ENCODE data around the gene GPC2. TPM values are rescaled to one million over a fixed set of nuclear protein-coding genes. Genes with fewer than 3 reads are reported as not detected.

GPC2 gene
- total RNA-seq, 1 experiment from 2014 or later, result 23.3 TPM

GRCh38 chr7:100171087-100171681 is 6.0 kb downstream of the GPC2 start:
- CTCF ChIA-PET, result no interaction called here
- Histone ChIP-seq H3K4me3 (ENCODE audit: low read depth, low read length, poor library complexity, severe bottlenecking) (peak overlapping the region; percentile 41), H3K4me1 (ENCODE audit: insufficient read depth, low read length, poor library complexity, severe bottlenecking) (peaks cover 26% of the 10 kb centered on the region), H3K27ac (ENCODE audit: low read depth, low read length, poor library complexity, severe bottlenecking) (no peak overlapping the region), H3K9me3 (ENCODE audit: low read depth, low read length, poor library complexity, severe bottlenecking) (no peaks in the 10 kb centered on the region), H3K36me3 (ENCODE audit: insufficient read depth, low read length, poor library complexity, severe bottlenecking) (no peaks in the 10 kb centered on the region), H3K27me3 (replicated peaks; ENCODE audit: insufficient read depth, low read depth, low read length, poor library complexity) (no peaks in the 10 kb centered on the region)
- intact Hi-C loops (cut with micrococcal nuclease; ENCODE audit: unreplicated experiment), result no loop called here
- no TSS peak for BruUV-seq (replicated peaks)
- no peak for DNase-seq (ENCODE audit: low spot score)
- POLR2A ChIA-PET (ENCODE audit: low non-redundant PET), result no interaction called here
- TF ChIP-seq CTCF (conservative IDR thresholded peaks at IDR 0.05; ENCODE audit: low read depth, low read length) (no peak), EZH2 (IDR thresholded peaks at IDR 0.05; ENCODE audit: borderline replicate concordance, low read depth, low read length, poor library complexity, severe bottlenecking) (no peak)

- no peak overlapping the region for H3K4me3 ChIP-seq (ENCODE audit: low read depth, low read length, poor library complexity, severe bottlenecking)
Observed at GRCh38 chr7:100170101-100170897, 6.9 kb downstream of the GPC2 start.

More at GRCh38 chr7:100170101-100170897, 6.9 kb downstream of the GPC2 start:
- no peak for DNase-seq (ENCODE audit: low spot score)
- intact Hi-C loops (cut with micrococcal nuclease; ENCODE audit: unreplicated experiment), result no loop called here
- Histone ChIP-seq H3K36me3 (ENCODE audit: insufficient read depth, low read length, poor library complexity, severe bottlenecking) (no peaks in the 10 kb centered on the region), H3K9me3 (ENCODE audit: low read depth, low read length, poor library complexity, severe bottlenecking) (no peaks in the 10 kb centered on the region), H3K27ac (ENCODE audit: low read depth, low read length, poor library complexity, severe bottlenecking) (no peak overlapping the region), H3K27me3 (replicated peaks; ENCODE audit: insufficient read depth, low read depth, low read length, poor library complexity) (no peaks in the 10 kb centered on the region), H3K4me1 (ENCODE audit: insufficient read depth, low read length, poor library complexity, severe bottlenecking) (peaks cover 23% of the 10 kb centered on the region)
- ChIA-PET POLR2A (ENCODE audit: low non-redundant PET) (no interaction called here), CTCF (no interaction called here)
- TF ChIP-seq CTCF (conservative IDR thresholded peaks at IDR 0.05; ENCODE audit: low read depth, low read length) (no peak), EZH2 (IDR thresholded peaks at IDR 0.05; ENCODE audit: borderline replicate concordance, low read depth, low read length, poor library complexity, severe bottlenecking) (no peak)
- no TSS peak for BruUV-seq (replicated peaks)

Data from A673 (cell line).